ENCODE measurements around the gene OR5K3.

DNA sequence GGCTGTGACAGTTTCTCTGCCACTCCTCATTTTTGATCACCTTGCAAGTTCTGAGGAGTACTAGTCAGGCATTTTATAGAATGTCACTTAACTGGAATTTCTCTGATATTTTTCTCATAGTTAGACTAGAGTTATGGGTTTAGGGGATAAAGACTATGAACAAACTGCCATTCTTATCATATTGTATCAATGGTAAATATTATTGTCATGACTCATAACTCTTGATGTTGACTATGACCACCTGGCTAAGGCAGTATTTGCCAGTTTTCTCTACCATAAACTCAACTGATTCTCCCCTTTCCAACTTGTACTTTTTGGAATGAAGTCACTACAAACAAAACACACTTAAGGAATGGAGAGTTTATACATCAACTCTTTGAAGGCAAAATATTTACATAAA, 49.8 kb downstream of the OR5K3 start:
- TF ChIP-seq, protein P1, sequence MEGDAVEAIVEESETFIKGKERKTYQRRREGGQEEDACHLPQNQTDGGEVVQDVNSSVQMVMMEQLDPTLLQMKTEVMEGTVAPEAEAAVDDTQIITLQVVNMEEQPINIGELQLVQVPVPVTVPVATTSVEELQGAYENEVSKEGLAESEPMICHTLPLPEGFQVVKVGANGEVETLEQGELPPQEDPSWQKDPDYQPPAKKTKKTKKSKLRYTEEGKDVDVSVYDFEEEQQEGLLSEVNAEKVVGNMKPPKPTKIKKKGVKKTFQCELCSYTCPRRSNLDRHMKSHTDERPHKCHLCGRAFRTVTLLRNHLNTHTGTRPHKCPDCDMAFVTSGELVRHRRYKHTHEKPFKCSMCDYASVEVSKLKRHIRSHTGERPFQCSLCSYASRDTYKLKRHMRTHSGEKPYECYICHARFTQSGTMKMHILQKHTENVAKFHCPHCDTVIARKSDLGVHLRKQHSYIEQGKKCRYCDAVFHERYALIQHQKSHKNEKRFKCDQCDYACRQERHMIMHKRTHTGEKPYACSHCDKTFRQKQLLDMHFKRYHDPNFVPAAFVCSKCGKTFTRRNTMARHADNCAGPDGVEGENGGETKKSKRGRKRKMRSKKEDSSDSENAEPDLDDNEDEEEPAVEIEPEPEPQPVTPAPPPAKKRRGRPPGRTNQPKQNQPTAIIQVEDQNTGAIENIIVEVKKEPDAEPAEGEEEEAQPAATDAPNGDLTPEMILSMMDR (IDR thresholded peaks at IDR 0.05; ENCODE audit: low read length): no peak
- TF ChIP-seq EZH2 (optimal IDR thresholded peaks at IDR 0.05; ENCODE audit: low read depth, low read length) (no peak), EZH2phosphoT487 (IDR thresholded peaks at IDR 0.05; ENCODE audit: low read length) (no peak)
